ENCODE measurements around the gene C3orf80. TPM values are rescaled to one million over a fixed set of nuclear protein-coding genes. Genes with fewer than 3 reads are reported as not detected.
"Not testable (repeated sequence)": the region's sequence is repeated elsewhere in the genome, so short reads cannot be mapped to it uniquely, and the experiment has no call there.

The C3orf80 gene
- total RNA-seq, 2 donors from 2014 or later: 0.28 TPM; not detected in 1

DNA sequence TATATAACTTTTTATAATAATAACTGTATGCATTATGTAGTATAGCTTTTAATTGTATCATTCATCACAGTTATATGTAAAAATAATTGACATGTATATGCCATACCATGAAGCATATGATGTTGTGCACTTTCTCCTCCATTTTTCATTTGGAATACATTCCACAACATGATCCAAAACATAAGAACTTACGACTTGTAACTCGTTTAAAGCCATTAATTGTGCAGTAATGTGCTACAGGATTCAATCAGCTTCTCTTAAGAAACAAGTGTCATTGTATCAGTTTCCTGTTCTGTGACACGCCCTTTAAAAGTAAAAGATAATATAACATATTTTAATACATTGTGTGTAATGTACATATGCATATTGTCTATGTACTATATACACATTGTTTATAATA, 2.2 kb downstream of the C3orf80 start:
- no peak for DNase-seq (ENCODE audit: low spot score)
- Histone ChIP-seq H3K27me3 (peaks cover 0 to 12% of the 10 kb centered on the region in 2 donors), H3K4me3 (no peak overlapping the region), H3K4me1 (peaks cover 0 to 21% of the 10 kb centered on the region in 2 donors), H3K9me3 (no peaks in the 10 kb centered on the region), H3K27ac (no peak overlapping the region), H3K36me3 (no peaks in the 10 kb centered on the region)
- TF ChIP-seq, protein P1, sequence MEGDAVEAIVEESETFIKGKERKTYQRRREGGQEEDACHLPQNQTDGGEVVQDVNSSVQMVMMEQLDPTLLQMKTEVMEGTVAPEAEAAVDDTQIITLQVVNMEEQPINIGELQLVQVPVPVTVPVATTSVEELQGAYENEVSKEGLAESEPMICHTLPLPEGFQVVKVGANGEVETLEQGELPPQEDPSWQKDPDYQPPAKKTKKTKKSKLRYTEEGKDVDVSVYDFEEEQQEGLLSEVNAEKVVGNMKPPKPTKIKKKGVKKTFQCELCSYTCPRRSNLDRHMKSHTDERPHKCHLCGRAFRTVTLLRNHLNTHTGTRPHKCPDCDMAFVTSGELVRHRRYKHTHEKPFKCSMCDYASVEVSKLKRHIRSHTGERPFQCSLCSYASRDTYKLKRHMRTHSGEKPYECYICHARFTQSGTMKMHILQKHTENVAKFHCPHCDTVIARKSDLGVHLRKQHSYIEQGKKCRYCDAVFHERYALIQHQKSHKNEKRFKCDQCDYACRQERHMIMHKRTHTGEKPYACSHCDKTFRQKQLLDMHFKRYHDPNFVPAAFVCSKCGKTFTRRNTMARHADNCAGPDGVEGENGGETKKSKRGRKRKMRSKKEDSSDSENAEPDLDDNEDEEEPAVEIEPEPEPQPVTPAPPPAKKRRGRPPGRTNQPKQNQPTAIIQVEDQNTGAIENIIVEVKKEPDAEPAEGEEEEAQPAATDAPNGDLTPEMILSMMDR (IDR thresholded peaks at IDR 0.05): no peak

DNA sequence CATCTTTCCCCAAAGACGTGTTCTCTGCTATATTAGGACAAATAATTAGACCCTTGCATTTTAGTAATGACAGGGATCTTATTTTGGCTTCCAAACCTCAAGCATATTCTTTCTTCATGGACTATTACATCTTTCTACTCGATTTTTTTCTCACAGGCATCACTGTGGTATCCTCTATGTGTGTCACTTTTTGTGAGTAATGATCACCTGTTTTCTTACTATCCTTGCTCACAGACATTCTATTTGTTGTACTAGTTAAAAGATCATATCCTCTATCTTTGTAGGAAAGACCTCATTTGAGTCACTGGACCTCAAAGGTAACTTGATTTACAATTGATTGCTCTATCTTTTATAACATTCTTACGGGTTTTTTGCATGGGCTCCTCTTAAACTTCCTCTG, 6.8 kb downstream of the C3orf80 start:
- Histone ChIP-seq H3K27ac (no peak overlapping the region), H3K9me3 (no peaks in the 10 kb centered on the region), H3K27me3 (peaks cover 0 to 4% of the 10 kb centered on the region in 2 donors), H3K4me1 (no peaks in the 10 kb centered on the region), H3K4me3 (no peak overlapping the region), H3K36me3 (no peaks in the 10 kb centered on the region)
- TF ChIP-seq, protein P1 (IDR thresholded peaks at IDR 0.05): no peak
- no peak for DNase-seq (ENCODE audit: low spot score)

DNA sequence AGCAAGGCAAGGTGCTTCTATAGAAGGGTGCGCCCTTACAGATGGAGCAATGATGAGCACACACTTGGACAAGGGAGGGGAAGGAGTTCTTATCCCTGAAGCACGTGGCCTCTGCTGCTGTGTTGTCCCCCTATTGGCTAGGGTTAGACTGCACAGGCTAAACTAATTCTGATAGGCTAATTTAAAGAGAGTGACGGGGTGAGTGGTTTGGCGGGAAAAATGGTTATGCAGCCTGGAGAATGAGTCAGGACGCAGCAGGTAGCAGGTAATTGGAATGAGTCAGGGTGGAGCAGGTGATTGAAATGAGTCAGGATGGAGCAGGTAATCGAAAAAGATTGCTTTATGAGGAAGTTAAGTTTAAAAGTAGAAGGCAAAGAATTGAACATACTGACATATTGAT, 15.5 kb downstream of the C3orf80 start:
- not testable (repeated sequence) for H3K4me3 ChIP-seq, H3K36me3 ChIP-seq, H3K4me1 ChIP-seq

DNA sequence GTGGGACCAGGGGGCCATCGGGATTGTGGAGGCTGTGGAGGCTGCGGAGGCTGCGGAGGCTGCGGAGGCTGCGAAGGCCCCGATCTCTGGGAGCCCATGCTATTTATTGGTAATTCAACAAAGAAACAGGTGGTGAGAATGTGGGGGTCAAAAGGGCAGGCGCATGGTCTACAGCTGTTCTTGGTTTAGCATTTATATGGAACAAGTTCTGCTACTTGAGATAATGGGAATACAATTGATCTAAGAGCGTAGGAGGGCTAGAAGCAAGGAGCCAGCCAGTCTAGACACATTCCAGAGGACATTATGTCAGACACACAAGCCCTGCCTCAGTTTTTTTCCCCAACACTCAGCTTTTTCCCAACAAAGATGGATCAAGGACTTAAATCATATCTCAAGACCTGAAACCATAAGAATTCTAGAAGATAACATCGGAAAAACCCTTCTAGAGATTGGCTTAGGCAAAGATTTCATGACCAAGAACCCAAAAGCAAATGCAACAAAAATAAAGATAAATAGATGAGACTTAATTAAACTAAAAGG, 20.1 kb downstream of the C3orf80 start:
- Histone ChIP-seq H3K27me3 (no peaks in the 10 kb centered on the region), H3K4me1 (no peaks in the 10 kb centered on the region), H3K27ac (no peak overlapping the region), H3K36me3 (no peaks in the 10 kb centered on the region), H3K4me3 (no peak overlapping the region), H3K9me3 (no peaks in the 10 kb centered on the region)
- no peak for DNase-seq (ENCODE audit: low spot score)
- TF ChIP-seq, protein P1 (IDR thresholded peaks at IDR 0.05): no peak

More for the DNA sequence above, 15.5 kb downstream of the C3orf80 start:
- H3K9me3 ChIP-seq; H3K27ac ChIP-seq; DNase-seq (ENCODE audit: low spot score); H3K27me3 ChIP-seq: not testable (repeated sequence)

GRCh38 chr3:160247766-160248165, 22.5 kb downstream of the C3orf80 start:
- Histone ChIP-seq H3K36me3 (no peaks in the 10 kb centered on the region), H3K27me3 (no peaks in the 10 kb centered on the region), H3K4me1 (no peaks in the 10 kb centered on the region), H3K9me3 (no peaks in the 10 kb centered on the region), H3K27ac (no peak overlapping the region), H3K4me3 (no peak overlapping the region)
- TF ChIP-seq, protein P1 (IDR thresholded peaks at IDR 0.05): no peak
- no peak for DNase-seq (ENCODE audit: low spot score)

- Histone ChIP-seq H3K9me3 (no peaks in the 10 kb centered on the region), H3K36me3 (no peaks in the 10 kb centered on the region), H3K27ac (no peak overlapping the region), H3K4me3 (no peak overlapping the region), H3K4me1 (no peaks in the 10 kb centered on the region), H3K27me3 (no peaks in the 10 kb centered on the region)
- TF ChIP-seq, protein P1 (IDR thresholded peaks at IDR 0.05): no peak
- DNase-seq (ENCODE audit: low spot score): no peak
These were observed 28.1 kb downstream of the C3orf80 start for GRCh38 chr3:160253298-160253697.
